ENCODE results near the gene EPHA1.

DNA sequence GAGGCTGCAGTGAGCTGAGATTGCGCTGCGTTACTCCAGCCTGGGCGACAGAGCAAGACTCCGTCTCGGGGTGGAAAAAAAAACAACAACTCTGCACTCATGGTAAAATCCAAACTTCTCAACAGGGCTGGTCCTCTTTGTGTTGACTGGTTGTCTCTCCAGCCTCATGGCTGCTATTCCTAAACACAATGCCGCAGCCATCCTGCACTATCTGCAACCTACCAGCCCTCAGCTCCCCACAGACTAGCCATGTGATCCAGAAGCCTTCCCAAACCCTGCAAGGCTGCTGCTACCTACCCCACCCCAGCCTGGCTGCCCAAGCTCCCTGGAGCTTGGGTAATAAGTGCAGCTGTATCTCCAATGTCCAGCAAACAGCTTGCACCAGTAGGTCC, 15.8 kb downstream of the EPHA1 start:
- TF ChIP-seq, protein P1, sequence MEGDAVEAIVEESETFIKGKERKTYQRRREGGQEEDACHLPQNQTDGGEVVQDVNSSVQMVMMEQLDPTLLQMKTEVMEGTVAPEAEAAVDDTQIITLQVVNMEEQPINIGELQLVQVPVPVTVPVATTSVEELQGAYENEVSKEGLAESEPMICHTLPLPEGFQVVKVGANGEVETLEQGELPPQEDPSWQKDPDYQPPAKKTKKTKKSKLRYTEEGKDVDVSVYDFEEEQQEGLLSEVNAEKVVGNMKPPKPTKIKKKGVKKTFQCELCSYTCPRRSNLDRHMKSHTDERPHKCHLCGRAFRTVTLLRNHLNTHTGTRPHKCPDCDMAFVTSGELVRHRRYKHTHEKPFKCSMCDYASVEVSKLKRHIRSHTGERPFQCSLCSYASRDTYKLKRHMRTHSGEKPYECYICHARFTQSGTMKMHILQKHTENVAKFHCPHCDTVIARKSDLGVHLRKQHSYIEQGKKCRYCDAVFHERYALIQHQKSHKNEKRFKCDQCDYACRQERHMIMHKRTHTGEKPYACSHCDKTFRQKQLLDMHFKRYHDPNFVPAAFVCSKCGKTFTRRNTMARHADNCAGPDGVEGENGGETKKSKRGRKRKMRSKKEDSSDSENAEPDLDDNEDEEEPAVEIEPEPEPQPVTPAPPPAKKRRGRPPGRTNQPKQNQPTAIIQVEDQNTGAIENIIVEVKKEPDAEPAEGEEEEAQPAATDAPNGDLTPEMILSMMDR (IDR thresholded peaks at IDR 0.05) = no peak
- no peak for TF ChIP-seq ZFX (IDR thresholded peaks at IDR 0.05; ENCODE audit: borderline replicate concordance)
